GM18499 (cell line): ENCODE results near the gene ORC3.
"Not testable (repeated sequence)": the region's sequence is repeated elsewhere in the genome, so short reads cannot be mapped to it uniquely, and the experiment has no call there.

ENCODE experiments used
- ATAC-seq: cut with Tn5 transposase; IDR thresholded peaks from one replicate; pipeline ENCODE4 v1.9.1; 2021; ENCODE audit warnings: moderate number of reproducible peaks; ENCODE audit not compliant: insufficient read depth, unreplicated experiment

Gene ORC3

GRCh38 chr6:87590417-87590880 is 514 bp downstream of the ORC3 start:
- no peak for ATAC-seq

GRCh38 chr6:87590990-87591389 is 1.1 kb downstream of the ORC3 start:
- no peak for ATAC-seq

- no peak for ATAC-seq
These were observed 10.6 kb downstream of the ORC3 start for GRCh38 chr6:87600576-87600975.

GRCh38 chr6:87606199-87606598 is 16.3 kb downstream of the ORC3 start:
- ATAC-seq, result no peak

- ATAC-seq, result no peak
These were observed 18.9 kb downstream of the ORC3 start for GRCh38 chr6:87608802-87609201.

- ATAC-seq, result not testable (repeated sequence)
These were observed 23.1 kb downstream of the ORC3 start for GRCh38 chr6:87613018-87613417.

- no peak for ATAC-seq
These were observed 27.5 kb downstream of the ORC3 start for GRCh38 chr6:87617405-87617804.

GRCh38 chr6:87618531-87618930 is 28.6 kb downstream of the ORC3 start:
- no peak for ATAC-seq

GRCh38 chr6:87623248-87623647 is 33.3 kb downstream of the ORC3 start:
- ATAC-seq, result no peak

- no peak for ATAC-seq
These were observed 38.5 kb downstream of the ORC3 start for GRCh38 chr6:87628424-87628823.

GRCh38 chr6:87628881-87629280 is 38.9 kb downstream of the ORC3 start:
- ATAC-seq, result no peak

GRCh38 chr6:87630746-87631145 is 40.8 kb downstream of the ORC3 start:
- no peak for ATAC-seq

- ATAC-seq, result no peak
These were observed 43.9 kb downstream of the ORC3 start for GRCh38 chr6:87633851-87634250.

GRCh38 chr6:87636315-87636714 is 46.4 kb downstream of the ORC3 start:
- ATAC-seq, result no peak

- no peak for ATAC-seq
These were observed 47.2 kb downstream of the ORC3 start for GRCh38 chr6:87637106-87637505.

- no peak for ATAC-seq
These were observed 49.4 kb downstream of the ORC3 start for GRCh38 chr6:87639373-87639772.

GRCh38 chr6:87641065-87641692 is 51.2 kb downstream of the ORC3 start:
- no peak for ATAC-seq

GRCh38 chr6:87645080-87645479 is 55.1 kb downstream of the ORC3 start:
- ATAC-seq, result no peak

GRCh38 chr6:87653074-87653962 is 63.4 kb downstream of the ORC3 start:
- no peak for ATAC-seq

- no peak for ATAC-seq
These were observed 64.2 kb downstream of the ORC3 start for GRCh38 chr6:87654122-87654521.

GRCh38 chr6:87654875-87655454 is 65.0 kb downstream of the ORC3 start:
- ATAC-seq, result no peak
